ENCODE measurements around the gene CD300LD. TPM values are rescaled to one million over a fixed set of nuclear protein-coding genes. Genes with fewer than 3 reads are reported as not detected.
A peak's percentile ranks its signal among the peaks of the same experiment; 100 is the strongest.

The CD300LD gene
- polyA plus RNA-seq, 3 donors: 0.33 to 0.50 (median 0.41) TPM

DNA sequence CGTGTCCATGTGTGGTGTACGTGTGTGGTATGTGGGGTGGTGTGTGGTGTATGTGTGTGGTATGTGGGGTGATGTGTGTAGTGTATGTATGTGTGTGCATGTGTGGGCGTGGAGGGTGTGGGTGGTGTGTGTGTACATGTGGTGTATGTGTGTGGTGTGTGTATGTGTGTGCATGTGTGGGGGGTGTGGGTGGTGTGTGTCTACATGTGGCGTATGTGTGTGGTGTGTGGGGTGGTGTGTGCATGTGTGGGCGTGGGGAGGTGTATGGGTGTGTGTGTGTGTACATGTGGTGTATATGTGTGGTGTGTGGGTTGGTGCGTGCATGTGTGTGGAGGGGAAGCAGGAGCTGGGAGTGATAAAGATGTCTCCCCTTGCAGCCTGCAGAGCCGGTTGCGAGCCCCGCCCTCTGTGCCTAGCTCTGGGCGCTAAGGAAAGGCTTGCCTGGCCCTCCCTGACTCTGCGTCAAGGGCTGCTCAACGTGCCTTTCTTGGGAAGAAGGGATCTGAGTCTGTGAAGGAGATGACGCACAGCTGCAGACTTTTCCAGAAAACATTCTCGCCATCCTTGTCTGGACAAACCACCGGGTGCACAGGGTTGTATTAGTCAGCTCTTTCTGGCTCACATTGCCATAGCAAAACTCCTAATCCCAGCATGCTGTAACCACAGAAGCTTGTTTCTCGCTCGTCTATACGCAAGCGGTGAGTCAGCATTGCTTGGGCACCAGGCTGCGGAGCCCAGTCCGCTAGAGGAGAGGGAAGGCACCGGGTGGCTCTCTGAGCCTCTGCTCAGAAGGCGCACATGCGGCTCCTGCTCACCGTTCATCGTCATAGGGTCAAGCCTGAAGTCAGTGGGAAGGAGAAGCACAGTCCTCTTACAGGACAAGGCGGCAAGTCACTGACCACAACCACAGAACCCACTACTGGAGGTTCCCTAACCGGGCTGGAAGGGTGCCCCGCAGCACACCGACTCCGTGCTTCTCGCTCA is 22.8 kb downstream of the CD300LD start:
- H3K27me3 Mint-ChIP-seq (ENCODE audit: low read depth in 3 of 3): peaks cover 4 to 8% (median 5%) of the 10 kb centered on the region in 3 donors
- H3K36me3 Mint-ChIP-seq: peaks cover 3 to 7% of the 10 kb centered on the region in 2 donors
- peak overlapping the region; percentile 51 to 82 for H3K27ac ChIP-seq (ENCODE audit: low read depth in 1 of 2, low read length in 2 of 2)
- no peak overlapping the region for H2AFZ ChIP-seq (ENCODE audit: insufficient read depth, low read depth, low read length, poor library complexity, severe bottlenecking)
- peaks cover 0 to 2% of the 10 kb centered on the region in 2 donors for H3K36me3 ChIP-seq (replicated peaks in 1 of 2; ENCODE audit: control insufficient read depth in 1 of 2, insufficient read depth in 2 of 2, low read length in 2 of 2)
- peak overlapping the region in 1 of 3 experiments; percentile 51 for H3K4me3 ChIP-seq (replicated peaks in 1 of 3; ENCODE audit: low read depth in 2 of 3, low read length in 3 of 3)
- H4K20me1 ChIP-seq (ENCODE audit: insufficient read depth, low read length): peaks cover 7% of the 10 kb centered on the region
- WGBS (ENCODE audit: insufficient coverage): 19% methylated on average over 26 of the region's 32 CpGs
- no peaks in the 10 kb centered on the region for H3K79me2 ChIP-seq (ENCODE audit: insufficient read depth, low read length)
- H3K27me3 ChIP-seq (ENCODE audit: control insufficient read depth in 2 of 2, insufficient read depth in 2 of 2, low read length in 2 of 2): no peaks in the 10 kb centered on the region
- peaks cover 67% of the 10 kb centered on the region for H3K4me1 Mint-ChIP-seq
- DNase-seq: peak; percentile 97 to 99 (median 97)
- peaks cover 78 to 83% of the 10 kb centered on the region in 2 donors for H3K4me1 ChIP-seq (ENCODE audit: control insufficient read depth in 1 of 2, insufficient read depth in 2 of 2, low read length in 2 of 2)
- TF ChIP-seq, protein P1, sequence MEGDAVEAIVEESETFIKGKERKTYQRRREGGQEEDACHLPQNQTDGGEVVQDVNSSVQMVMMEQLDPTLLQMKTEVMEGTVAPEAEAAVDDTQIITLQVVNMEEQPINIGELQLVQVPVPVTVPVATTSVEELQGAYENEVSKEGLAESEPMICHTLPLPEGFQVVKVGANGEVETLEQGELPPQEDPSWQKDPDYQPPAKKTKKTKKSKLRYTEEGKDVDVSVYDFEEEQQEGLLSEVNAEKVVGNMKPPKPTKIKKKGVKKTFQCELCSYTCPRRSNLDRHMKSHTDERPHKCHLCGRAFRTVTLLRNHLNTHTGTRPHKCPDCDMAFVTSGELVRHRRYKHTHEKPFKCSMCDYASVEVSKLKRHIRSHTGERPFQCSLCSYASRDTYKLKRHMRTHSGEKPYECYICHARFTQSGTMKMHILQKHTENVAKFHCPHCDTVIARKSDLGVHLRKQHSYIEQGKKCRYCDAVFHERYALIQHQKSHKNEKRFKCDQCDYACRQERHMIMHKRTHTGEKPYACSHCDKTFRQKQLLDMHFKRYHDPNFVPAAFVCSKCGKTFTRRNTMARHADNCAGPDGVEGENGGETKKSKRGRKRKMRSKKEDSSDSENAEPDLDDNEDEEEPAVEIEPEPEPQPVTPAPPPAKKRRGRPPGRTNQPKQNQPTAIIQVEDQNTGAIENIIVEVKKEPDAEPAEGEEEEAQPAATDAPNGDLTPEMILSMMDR (IDR thresholded peaks at IDR 0.05): no peak
- peak overlapping the region; percentile 79 to 95 (median 92) for H3K27ac Mint-ChIP-seq
- no peak overlapping the region for H3K9ac ChIP-seq (ENCODE audit: insufficient read depth, low read length, poor library complexity, severe bottlenecking)
- H3K9me3 ChIP-seq (replicated peaks in 1 of 2; ENCODE audit: control insufficient read depth in 1 of 2, insufficient read depth in 1 of 2, low read length in 2 of 2): no peaks in the 10 kb centered on the region
- peaks cover 0 to 15% (median 3%) of the 10 kb centered on the region in 7 donors for H3K9me3 Mint-ChIP-seq
- H3K4me2 ChIP-seq (replicated peaks; ENCODE audit: extremely low read depth, low read length, poor library complexity, severe bottlenecking): peak overlapping the region; percentile 39
- intact Hi-C loops (cut with micrococcal nuclease): loop anchor here (1.0 to 10.0 kb wide), 5 partner anchors 30 to 165 kb away; partner anchors contain the start of gene RAB37 (in 1 of the 2)
- peak overlapping the region in 1 of 2 donors; percentile 68 for H3K4me3 Mint-ChIP-seq

DNA sequence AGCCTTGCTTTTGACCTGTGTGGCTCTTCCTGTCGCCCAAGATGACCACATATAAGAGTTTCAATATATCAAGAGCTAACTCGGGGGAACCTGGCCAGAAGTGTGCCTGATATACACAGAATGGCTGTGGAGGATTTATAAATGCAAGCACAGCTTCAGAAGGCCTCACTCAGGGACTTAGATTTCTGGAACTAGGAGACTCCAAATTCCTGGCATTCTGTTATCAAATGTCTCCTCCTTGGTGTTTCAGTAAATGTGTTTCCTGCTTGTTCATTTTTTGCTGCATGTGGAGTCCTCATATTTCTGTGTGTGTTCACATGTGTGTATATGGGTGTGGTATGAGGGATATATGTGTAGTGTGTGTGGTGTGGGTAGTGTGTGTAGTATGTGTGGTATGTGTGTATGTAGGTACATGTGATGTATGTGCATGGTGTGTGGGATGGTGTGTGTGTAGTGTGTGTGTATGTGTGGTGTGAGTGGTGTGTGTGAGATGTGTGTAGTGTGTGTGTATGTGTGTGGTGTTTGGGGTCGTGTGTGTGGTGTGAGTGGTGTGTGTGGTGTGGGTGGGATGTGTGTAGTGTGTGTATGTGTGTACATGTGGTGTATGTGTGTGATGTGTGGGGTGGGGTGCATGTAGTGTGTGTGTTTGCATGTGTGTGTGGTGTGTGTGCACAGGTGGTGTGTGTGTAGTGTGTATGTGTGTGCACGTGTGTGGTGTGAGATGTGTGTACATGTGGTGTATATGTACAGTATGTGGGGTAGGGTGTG is 23.8 kb downstream of the CD300LD start:
- Histone ChIP-seq H3K27ac (ENCODE audit: low read depth in 1 of 2, low read length in 2 of 2) (peak overlapping the region; percentile 67 to 82), H3K4me2 (replicated peaks; ENCODE audit: extremely low read depth, low read length, poor library complexity, severe bottlenecking) (peak overlapping the region; percentile 81), H3K9me3 (replicated peaks in 1 of 2; ENCODE audit: control insufficient read depth in 1 of 2, insufficient read depth in 1 of 2, low read length in 2 of 2) (no peaks in the 10 kb centered on the region), H3K9ac (ENCODE audit: insufficient read depth, low read length, poor library complexity, severe bottlenecking) (no peak overlapping the region), H3K4me3 (replicated peaks in 1 of 3; ENCODE audit: low read depth in 2 of 3, low read length in 3 of 3) (peak overlapping the region in 1 of 3 experiments; percentile 79), H3K79me2 (ENCODE audit: insufficient read depth, low read length) (no peaks in the 10 kb centered on the region), H3K27me3 (ENCODE audit: control insufficient read depth in 2 of 2, insufficient read depth in 2 of 2, low read length in 2 of 2) (no peaks in the 10 kb centered on the region), H3K4me1 (ENCODE audit: control insufficient read depth in 1 of 2, insufficient read depth in 2 of 2, low read length in 2 of 2) (peaks cover 78 to 92% of the 10 kb centered on the region in 2 donors), H4K20me1 (ENCODE audit: insufficient read depth, low read length) (peaks cover 14% of the 10 kb centered on the region), H3K36me3 (replicated peaks in 1 of 2; ENCODE audit: control insufficient read depth in 1 of 2, insufficient read depth in 2 of 2, low read length in 2 of 2) (peaks cover 0 to 13% of the 10 kb centered on the region in 2 donors), H2AFZ (ENCODE audit: insufficient read depth, low read depth, low read length, poor library complexity, severe bottlenecking) (no peak overlapping the region)
- intact Hi-C loops (cut with micrococcal nuclease): loop anchor here (2.0 to 10.0 kb wide), 3 partner anchors 53 to 167 kb away; partner anchors contain the start of gene RAB37 (in 1 of the 2)
- 98% methylated on average over 4 of the region's 4 CpGs for WGBS (ENCODE audit: insufficient coverage)
- peaks cover 0 to 15% (median 3%) of the 10 kb centered on the region in 7 donors for H3K9me3 Mint-ChIP-seq
- peaks cover 3 to 7% (median 5%) of the 10 kb centered on the region in 3 donors for H3K27me3 Mint-ChIP-seq (ENCODE audit: low read depth in 3 of 3)
- H3K4me3 Mint-ChIP-seq: peak overlapping the region in 1 of 2 donors; percentile 26
- H3K4me1 Mint-ChIP-seq: peaks cover 67% of the 10 kb centered on the region
- TF ChIP-seq, protein P1 (IDR thresholded peaks at IDR 0.05): no peak
- H3K27ac Mint-ChIP-seq: peak overlapping the region; percentile 83 to 96 (median 93)
- DNase-seq: no peak
- H3K36me3 Mint-ChIP-seq: peaks cover 11 to 13% of the 10 kb centered on the region in 2 donors
